ENCODE results near the gene FOXF2. TPM values are rescaled to one million over a fixed set of nuclear protein-coding genes. Genes with fewer than 3 reads are reported as not detected.

The FOXF2 gene
- total RNA-seq, 1 donor, result 1.1 TPM

DNA sequence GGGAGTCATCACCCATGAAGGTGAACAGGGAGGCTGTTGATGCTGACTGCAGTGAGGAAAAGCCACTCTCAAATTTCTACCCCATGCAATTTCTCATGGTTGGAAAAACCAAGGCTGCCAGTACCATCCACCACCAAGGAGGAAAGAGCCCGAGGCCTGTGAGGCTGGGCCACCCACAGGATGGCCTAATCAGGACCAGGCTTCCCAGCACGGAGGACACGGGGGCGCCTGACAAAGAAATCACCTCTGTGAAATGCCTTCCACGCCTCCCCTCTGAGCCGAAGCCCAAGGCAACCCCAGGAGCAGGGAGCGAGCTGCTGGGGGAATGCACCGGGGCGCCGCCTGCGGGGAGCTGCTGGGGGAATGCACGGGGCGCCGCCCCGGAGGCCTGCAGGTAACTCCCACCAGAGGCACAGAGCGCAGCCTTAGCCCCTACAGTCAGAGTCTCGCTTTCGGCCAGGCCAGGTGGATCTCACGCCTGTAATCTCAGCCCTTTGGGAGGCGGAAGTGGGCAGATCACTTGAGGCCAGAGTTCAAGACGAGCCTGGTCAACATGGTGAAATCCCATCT lies 26.9 kb downstream of the FOXF2 start:
- TF ChIP-seq, protein P1, sequence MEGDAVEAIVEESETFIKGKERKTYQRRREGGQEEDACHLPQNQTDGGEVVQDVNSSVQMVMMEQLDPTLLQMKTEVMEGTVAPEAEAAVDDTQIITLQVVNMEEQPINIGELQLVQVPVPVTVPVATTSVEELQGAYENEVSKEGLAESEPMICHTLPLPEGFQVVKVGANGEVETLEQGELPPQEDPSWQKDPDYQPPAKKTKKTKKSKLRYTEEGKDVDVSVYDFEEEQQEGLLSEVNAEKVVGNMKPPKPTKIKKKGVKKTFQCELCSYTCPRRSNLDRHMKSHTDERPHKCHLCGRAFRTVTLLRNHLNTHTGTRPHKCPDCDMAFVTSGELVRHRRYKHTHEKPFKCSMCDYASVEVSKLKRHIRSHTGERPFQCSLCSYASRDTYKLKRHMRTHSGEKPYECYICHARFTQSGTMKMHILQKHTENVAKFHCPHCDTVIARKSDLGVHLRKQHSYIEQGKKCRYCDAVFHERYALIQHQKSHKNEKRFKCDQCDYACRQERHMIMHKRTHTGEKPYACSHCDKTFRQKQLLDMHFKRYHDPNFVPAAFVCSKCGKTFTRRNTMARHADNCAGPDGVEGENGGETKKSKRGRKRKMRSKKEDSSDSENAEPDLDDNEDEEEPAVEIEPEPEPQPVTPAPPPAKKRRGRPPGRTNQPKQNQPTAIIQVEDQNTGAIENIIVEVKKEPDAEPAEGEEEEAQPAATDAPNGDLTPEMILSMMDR (IDR thresholded peaks at IDR 0.05; ENCODE audit: extremely low read depth, low read depth, low read length), result no peak
- no peak overlapping the region for H3K4me2 ChIP-seq (ENCODE audit: insufficient read depth, low read length)
- H3K36me3 ChIP-seq (ENCODE audit: insufficient read depth, low read length), result no peaks in the 10 kb centered on the region
- H3K27me3 ChIP-seq (ENCODE audit: insufficient read depth, low read length), result peaks cover 7% of the 10 kb centered on the region
- H3K9me3 ChIP-seq (ENCODE audit: low read depth, low read length), result no peaks in the 10 kb centered on the region
- no peaks in the 10 kb centered on the region for H3K79me2 ChIP-seq (ENCODE audit: insufficient read depth, low read length)
- H2AFZ ChIP-seq (ENCODE audit: low read length), result no peak overlapping the region
- H3K4me1 ChIP-seq (ENCODE audit: insufficient read depth, low read length), result no peaks in the 10 kb centered on the region
- DNase-seq (ENCODE audit: insufficient read length, low spot score, missing footprints), result no peak
- no peak overlapping the region for H3K27ac ChIP-seq (ENCODE audit: low read depth, low read length)
- no peak overlapping the region for H3K4me3 ChIP-seq (ENCODE audit: insufficient read depth, low read length)
- no peaks in the 10 kb centered on the region for H4K20me1 ChIP-seq (ENCODE audit: insufficient read depth, low read length)

DNA sequence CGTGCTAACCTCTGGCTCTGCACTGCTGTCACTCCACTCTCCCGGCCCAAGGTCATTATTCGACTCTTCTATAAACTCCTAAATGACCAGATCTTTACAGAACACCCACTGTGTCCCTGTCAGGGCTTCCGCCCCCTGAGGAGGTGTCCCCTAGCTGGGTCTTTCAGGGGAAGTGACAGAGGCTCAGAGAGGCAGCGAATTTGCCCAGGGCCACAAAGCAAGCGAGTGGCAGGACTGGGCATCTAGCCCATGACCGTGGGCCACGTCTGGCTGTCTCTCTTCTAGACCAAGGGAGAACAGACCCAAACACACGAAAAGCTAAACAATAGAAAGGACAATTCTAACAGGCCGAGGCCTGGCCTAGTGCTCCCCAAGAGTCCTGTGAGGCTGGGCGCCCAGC lies 27.4 kb downstream of the FOXF2 start:
- Histone ChIP-seq H3K27ac (ENCODE audit: low read depth, low read length) (no peak overlapping the region), H3K4me2 (ENCODE audit: insufficient read depth, low read length) (no peak overlapping the region)

DNA sequence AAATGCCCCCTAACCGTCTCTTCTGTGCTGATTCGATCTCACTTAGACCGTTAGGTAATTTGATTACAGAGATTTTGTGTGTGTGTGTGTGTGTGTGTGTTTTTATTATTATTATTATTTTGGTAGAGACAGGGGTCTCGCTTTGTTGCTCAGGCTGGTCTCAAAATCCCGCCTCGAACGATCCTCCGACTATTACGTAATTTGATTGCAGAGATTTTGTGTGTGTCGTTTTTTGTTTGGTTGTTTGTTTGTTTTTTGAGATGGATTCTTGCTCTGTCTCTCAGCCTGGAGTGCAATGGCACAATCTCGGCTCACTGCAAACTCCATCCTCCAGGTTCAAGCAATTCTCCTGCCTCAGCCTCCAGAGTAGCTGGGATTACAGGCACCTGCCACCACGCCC lies 28.3 kb downstream of the FOXF2 start:
- no peak for DNase-seq (ENCODE audit: insufficient read length, low spot score, missing footprints)
- Histone ChIP-seq H3K27me3 (ENCODE audit: insufficient read depth, low read length) (peaks cover 7% of the 10 kb centered on the region), H3K4me3 (ENCODE audit: insufficient read depth, low read length) (no peak overlapping the region), H3K9me3 (ENCODE audit: low read depth, low read length) (no peaks in the 10 kb centered on the region), H3K79me2 (ENCODE audit: insufficient read depth, low read length) (no peaks in the 10 kb centered on the region), H2AFZ (ENCODE audit: low read length) (no peak overlapping the region), H3K4me1 (ENCODE audit: insufficient read depth, low read length) (no peaks in the 10 kb centered on the region), H3K36me3 (ENCODE audit: insufficient read depth, low read length) (no peaks in the 10 kb centered on the region), H3K27ac (ENCODE audit: low read depth, low read length) (no peak overlapping the region), H3K4me2 (ENCODE audit: insufficient read depth, low read length) (no peak overlapping the region), H4K20me1 (ENCODE audit: insufficient read depth, low read length) (no peaks in the 10 kb centered on the region)
- TF ChIP-seq, protein P1 (IDR thresholded peaks at IDR 0.05; ENCODE audit: extremely low read depth, low read depth, low read length), result no peak

More for the DNA sequence above, 27.4 kb downstream of the FOXF2 start:
- Histone ChIP-seq H4K20me1 (ENCODE audit: insufficient read depth, low read length) (no peaks in the 10 kb centered on the region), H3K4me1 (ENCODE audit: insufficient read depth, low read length) (no peaks in the 10 kb centered on the region), H2AFZ (ENCODE audit: low read length) (no peak overlapping the region), H3K9me3 (ENCODE audit: low read depth, low read length) (no peaks in the 10 kb centered on the region), H3K4me3 (ENCODE audit: insufficient read depth, low read length) (no peak overlapping the region), H3K27me3 (ENCODE audit: insufficient read depth, low read length) (peaks cover 7% of the 10 kb centered on the region), H3K79me2 (ENCODE audit: insufficient read depth, low read length) (no peaks in the 10 kb centered on the region), H3K36me3 (ENCODE audit: insufficient read depth, low read length) (no peaks in the 10 kb centered on the region)
- TF ChIP-seq, protein P1 (IDR thresholded peaks at IDR 0.05; ENCODE audit: extremely low read depth, low read depth, low read length), result no peak
- DNase-seq (ENCODE audit: insufficient read length, low spot score, missing footprints), result no peak

DNA sequence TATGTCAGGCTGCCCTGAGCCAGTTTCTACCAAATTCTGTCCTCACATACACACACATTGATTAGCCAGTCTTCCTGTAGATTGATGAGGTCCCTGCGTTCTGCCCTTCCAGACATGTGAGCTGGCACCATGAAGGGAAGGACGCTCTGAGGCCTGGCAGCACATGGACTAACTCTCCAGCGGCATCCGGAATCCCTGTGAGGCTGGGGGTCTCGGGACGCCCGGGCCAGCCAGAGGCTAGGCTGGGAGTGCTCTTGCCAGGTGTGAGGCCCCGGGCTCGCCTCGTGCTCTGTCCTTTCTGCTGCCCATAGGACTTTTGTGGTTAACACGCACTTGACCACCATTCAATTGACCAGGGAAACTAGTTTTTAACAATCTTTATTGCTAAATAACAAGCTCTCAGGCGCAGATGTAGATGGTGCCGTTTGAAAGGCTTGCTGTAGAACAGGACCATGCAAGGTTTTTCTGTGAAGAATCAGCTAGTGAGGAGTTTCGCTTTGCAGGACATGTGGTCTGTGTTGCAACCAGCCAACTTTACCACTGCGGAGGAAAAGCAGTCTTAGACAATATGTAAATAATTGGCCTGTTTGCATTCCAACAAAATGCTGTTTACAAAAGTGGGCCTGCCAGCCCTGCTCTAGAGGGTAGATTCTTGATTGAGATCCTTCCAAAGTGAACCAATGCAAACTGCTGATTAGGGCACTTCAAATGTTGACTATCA lies 29.3 kb downstream of the FOXF2 start:
- H3K4me1 ChIP-seq (ENCODE audit: insufficient read depth, low read length), result no peaks in the 10 kb centered on the region
- no peaks in the 10 kb centered on the region for H4K20me1 ChIP-seq (ENCODE audit: insufficient read depth, low read length)
- DNase-seq (ENCODE audit: insufficient read length, low spot score, missing footprints), result no peak
- H3K4me2 ChIP-seq (ENCODE audit: insufficient read depth, low read length), result no peak overlapping the region
- peaks cover 7% of the 10 kb centered on the region for H3K27me3 ChIP-seq (ENCODE audit: insufficient read depth, low read length)
- no peaks in the 10 kb centered on the region for H3K9me3 ChIP-seq (ENCODE audit: low read depth, low read length)
- H3K27ac ChIP-seq (ENCODE audit: low read depth, low read length), result no peak overlapping the region
- no peak overlapping the region for H3K4me3 ChIP-seq (ENCODE audit: insufficient read depth, low read length)
- no peaks in the 10 kb centered on the region for H3K79me2 ChIP-seq (ENCODE audit: insufficient read depth, low read length)
- TF ChIP-seq, protein P1 (IDR thresholded peaks at IDR 0.05; ENCODE audit: extremely low read depth, low read depth, low read length), result no peak
- no peaks in the 10 kb centered on the region for H3K36me3 ChIP-seq (ENCODE audit: insufficient read depth, low read length)
- no peak overlapping the region for H2AFZ ChIP-seq (ENCODE audit: low read length)

Measured in osteoblast (primary cell).